GM12873 (cell line): ENCODE measurements around the gene FNIP2.

ENCODE experiments used
- TF ChIP-seq, protein P1 (sequence below): IDR thresholded peaks from 2 replicates; pipeline ENCODE4 v1.5.1; 2012; ENCODE audit warnings: low read depth, mild to moderate bottlenecking, moderate library complexity, low read length, control low read depth; ENCODE audit not compliant: insufficient read depth; ENCODE audit errors: missing control alignments

Gene FNIP2

DNA sequence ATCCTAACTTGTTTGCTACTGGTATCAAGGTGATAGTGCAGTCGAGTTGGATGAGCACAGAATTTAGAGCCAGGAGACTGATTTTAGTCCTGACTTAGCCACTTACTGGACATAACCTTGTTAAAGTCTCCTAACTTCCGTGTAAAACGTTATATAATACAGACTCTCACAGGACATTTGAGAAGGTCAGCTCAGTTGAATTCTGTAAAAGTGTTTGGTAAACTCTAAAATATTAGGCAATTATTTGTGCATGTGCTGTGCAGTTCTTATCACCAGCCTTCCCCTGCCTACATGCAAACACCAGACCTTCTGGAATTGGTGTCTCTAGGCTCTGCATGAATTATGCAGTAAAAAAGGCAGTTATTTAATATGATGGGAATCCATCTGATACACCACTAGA, 45.4 kb downstream of the FNIP2 start:
- TF ChIP-seq, protein P1, sequence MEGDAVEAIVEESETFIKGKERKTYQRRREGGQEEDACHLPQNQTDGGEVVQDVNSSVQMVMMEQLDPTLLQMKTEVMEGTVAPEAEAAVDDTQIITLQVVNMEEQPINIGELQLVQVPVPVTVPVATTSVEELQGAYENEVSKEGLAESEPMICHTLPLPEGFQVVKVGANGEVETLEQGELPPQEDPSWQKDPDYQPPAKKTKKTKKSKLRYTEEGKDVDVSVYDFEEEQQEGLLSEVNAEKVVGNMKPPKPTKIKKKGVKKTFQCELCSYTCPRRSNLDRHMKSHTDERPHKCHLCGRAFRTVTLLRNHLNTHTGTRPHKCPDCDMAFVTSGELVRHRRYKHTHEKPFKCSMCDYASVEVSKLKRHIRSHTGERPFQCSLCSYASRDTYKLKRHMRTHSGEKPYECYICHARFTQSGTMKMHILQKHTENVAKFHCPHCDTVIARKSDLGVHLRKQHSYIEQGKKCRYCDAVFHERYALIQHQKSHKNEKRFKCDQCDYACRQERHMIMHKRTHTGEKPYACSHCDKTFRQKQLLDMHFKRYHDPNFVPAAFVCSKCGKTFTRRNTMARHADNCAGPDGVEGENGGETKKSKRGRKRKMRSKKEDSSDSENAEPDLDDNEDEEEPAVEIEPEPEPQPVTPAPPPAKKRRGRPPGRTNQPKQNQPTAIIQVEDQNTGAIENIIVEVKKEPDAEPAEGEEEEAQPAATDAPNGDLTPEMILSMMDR = no peak

DNA sequence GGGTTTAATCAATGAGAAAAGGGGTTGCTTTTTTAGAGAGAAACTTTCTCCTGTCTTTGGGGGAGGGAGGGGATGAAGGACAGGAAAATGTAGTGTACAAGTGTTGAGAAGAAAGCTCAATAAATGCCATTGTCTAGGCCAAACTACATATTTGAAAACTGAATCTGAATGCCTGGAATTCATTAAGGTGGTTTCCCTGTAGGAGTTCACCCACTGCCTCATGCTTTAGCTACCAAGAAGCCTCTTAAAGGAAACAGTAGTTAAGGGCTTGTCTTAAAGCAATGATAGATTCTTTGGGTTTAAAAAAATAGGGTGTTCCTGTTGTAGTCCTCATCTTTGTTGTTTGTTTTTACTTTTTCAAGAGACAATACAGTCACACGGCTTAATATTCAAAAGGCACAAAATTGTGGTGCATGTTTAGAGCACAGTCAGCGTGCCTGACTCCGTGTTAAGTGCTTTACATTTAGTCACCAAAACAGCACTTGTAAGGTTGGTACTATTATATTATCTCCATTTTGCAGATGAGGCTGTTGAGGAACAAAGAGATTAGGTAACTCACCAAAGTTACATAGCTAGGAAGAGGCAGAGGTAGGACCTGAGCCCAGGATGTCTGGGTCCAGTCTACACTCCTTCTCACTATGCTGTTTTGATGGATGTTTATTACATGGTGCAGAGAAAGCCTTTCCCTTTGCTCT, 46.0 kb downstream of the FNIP2 start:
- TF ChIP-seq, protein P1 = no peak

DNA sequence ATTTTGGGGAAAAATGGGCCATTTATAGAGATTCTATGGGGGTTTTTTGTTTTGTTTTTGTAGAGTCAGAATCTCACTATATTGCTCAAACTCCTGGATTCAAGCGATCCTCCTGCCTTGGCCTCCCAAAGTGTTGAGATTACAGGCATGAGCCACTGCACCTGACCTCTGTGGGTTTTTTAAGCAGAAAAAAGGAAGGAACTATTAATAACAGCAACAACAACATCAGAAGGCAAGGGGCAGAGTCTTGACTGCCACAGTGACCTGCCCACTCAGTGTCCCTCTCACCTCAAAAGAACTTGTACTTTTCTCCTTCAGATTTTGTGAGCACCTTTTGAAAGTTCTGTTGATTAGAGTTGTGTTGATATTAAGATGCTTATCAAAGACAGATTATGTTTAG, 48.1 kb downstream of the FNIP2 start:
- TF ChIP-seq, protein P1 = no peak

DNA sequence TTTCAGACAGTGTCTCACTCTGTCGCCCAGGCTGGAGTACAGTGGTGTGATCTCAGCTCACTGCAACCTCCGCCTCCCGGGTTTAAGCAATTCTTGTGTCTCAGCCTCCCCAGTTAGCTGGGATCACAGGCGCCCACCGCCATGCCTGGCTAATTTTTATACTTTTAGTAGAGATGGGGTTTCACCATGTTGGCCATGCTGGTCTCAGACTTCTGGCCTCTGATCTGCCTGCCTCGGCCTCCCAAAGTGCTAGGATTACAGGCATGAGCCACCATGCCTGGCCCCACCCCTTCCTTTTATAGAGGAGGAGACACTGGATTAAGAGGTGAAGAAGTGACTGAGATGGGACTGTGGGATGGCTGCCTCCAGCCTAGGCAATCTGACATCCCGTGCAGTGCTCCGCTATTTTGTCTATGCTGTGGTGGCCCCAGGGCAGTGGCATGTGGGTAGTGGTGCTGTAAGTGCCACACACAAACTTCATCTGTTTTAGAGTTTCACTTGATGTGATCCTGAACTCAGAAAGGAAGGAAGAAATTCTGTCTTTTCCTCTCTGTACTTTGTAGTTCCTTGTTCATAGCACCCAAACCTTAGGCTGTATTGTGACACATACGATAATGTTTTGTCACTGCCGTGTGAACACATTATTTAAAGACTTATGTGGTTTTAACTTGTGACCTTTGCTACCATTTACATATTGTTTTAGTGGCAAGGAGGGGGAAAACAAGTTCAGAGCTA, 48.9 kb downstream of the FNIP2 start:
- TF ChIP-seq, protein P1 = no peak

DNA sequence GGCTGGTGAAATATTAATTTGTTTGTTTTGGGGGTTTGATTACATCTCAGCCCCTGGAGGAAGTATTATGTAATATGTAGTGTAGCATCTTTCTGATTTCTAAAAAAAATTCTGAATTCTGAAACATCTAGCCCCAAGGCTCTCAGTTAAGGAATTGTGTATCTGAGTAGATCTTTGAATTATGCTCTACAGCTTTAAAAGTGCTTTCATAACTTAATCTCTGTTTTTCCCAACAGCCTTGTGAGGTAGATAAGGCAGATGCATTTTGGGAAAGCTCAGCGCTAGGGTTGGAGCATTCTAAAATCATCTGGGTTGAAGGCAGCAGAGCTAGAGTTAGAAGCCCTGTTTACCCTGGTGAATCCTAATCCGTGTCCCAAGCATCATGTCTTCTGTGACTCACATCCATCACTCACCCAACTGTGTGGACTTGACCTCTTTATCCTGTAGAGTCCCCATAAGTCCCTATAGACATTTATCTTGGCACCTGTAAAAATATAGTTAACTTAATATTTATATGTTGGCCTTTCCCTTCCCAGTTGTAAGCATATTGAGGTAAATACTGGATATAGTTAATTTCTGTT, 49.8 kb downstream of the FNIP2 start:
- TF ChIP-seq, protein P1 = no peak

DNA sequence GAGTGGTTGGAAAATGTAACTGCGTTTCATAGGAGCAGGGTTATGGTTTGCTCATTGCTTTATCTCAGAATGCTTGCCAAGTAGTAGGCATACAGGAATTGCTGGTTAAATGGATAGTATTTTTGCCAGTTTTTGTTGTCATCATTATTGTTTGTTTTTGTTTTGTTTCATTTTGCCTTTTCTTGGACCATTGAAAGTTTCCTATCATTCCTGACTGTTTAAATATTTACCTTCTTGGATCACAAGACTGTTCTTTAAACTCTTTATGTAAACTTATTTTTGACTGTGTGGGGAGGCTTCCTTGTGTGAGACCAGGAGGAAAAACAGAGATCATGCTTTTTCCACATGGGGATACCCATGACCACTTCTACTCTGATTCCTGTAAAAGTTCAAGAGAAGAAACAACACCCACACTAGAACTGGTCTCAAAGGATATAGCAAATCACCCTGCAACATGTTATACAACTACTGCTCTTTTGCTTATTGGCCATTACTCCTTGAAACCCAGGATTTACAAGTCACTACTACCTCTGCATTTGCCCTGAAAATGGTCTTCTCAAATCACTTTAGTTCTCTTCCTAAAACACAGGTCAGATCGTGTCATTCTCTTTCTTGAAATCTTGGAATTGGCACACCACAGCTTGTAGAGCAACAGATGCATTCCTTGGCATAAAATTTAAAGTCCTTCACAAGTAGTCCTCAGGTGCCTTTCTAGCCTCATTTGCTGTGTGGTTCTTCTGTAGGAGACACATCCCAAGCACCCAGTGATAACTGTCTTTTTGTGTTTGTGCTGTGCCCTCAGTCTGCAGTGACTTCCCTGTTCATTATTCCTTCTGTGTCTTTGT, 51.3 kb downstream of the FNIP2 start:
- TF ChIP-seq, protein P1 = no peak
